ENCODE data around the gene FARS2. TPM values are rescaled to one million over a fixed set of nuclear protein-coding genes. Genes with fewer than 3 reads are reported as not detected.

The FARS2 gene
- total and polyA plus RNA-seq, 9 of the 15 experiments (the other 6 are each of a cell fraction or from before 2014, with no cell fraction given), result 16.5 to 62.2 (median 27.0) TPM

GRCh38 chr6:5294392-5295211 is 33.3 kb downstream of the FARS2 start (continued):
- no peak for TF ChIP-seq ZNF609 (CRISPR knock-in tag; IDR thresholded peaks at IDR 0.05; ENCODE audit: borderline replicate concordance)
- TF ChIP-seq ATF7 (IDR thresholded peaks at IDR 0.05), result peak; percentile 76; the same call in 1 of the 2 replicates
- TF ChIP-seq NCOA2 (IDR thresholded peaks at IDR 0.05; ENCODE audit: partially characterized antibody in 2 of 2), result no peak
- peak; percentile 76 for TF ChIP-seq CREB3 (tag; conservative IDR thresholded peaks at IDR 0.05; ENCODE audit: low read depth)
- 0 out of 2 replicates have a peak, but pooled peaks have one; percentile 71 for TF ChIP-seq ZNF584 (CRISPR knock-in tag; IDR thresholded peaks at IDR 0.05; ENCODE audit: low read depth)
- TF ChIP-seq, protein P1, sequence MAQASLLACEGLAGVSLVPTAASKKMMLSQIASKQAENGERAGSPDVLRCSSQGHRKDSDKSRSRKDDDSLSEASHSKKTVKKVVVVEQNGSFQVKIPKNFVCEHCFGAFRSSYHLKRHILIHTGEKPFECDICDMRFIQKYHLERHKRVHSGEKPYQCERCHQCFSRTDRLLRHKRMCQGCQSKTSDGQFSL (CRISPR knock-in tag; IDR thresholded peaks at IDR 0.05), result no peak
- TF ChIP-seq, protein P1 (tag; IDR thresholded peaks at IDR 0.05), result peak; percentile 37 to 61; a peak in 1 of 4 replicates
- TF ChIP-seq GABPB1 (CRISPR knock-in tag; IDR thresholded peaks at IDR 0.05), result no peak
- TF ChIP-seq, protein P2, sequence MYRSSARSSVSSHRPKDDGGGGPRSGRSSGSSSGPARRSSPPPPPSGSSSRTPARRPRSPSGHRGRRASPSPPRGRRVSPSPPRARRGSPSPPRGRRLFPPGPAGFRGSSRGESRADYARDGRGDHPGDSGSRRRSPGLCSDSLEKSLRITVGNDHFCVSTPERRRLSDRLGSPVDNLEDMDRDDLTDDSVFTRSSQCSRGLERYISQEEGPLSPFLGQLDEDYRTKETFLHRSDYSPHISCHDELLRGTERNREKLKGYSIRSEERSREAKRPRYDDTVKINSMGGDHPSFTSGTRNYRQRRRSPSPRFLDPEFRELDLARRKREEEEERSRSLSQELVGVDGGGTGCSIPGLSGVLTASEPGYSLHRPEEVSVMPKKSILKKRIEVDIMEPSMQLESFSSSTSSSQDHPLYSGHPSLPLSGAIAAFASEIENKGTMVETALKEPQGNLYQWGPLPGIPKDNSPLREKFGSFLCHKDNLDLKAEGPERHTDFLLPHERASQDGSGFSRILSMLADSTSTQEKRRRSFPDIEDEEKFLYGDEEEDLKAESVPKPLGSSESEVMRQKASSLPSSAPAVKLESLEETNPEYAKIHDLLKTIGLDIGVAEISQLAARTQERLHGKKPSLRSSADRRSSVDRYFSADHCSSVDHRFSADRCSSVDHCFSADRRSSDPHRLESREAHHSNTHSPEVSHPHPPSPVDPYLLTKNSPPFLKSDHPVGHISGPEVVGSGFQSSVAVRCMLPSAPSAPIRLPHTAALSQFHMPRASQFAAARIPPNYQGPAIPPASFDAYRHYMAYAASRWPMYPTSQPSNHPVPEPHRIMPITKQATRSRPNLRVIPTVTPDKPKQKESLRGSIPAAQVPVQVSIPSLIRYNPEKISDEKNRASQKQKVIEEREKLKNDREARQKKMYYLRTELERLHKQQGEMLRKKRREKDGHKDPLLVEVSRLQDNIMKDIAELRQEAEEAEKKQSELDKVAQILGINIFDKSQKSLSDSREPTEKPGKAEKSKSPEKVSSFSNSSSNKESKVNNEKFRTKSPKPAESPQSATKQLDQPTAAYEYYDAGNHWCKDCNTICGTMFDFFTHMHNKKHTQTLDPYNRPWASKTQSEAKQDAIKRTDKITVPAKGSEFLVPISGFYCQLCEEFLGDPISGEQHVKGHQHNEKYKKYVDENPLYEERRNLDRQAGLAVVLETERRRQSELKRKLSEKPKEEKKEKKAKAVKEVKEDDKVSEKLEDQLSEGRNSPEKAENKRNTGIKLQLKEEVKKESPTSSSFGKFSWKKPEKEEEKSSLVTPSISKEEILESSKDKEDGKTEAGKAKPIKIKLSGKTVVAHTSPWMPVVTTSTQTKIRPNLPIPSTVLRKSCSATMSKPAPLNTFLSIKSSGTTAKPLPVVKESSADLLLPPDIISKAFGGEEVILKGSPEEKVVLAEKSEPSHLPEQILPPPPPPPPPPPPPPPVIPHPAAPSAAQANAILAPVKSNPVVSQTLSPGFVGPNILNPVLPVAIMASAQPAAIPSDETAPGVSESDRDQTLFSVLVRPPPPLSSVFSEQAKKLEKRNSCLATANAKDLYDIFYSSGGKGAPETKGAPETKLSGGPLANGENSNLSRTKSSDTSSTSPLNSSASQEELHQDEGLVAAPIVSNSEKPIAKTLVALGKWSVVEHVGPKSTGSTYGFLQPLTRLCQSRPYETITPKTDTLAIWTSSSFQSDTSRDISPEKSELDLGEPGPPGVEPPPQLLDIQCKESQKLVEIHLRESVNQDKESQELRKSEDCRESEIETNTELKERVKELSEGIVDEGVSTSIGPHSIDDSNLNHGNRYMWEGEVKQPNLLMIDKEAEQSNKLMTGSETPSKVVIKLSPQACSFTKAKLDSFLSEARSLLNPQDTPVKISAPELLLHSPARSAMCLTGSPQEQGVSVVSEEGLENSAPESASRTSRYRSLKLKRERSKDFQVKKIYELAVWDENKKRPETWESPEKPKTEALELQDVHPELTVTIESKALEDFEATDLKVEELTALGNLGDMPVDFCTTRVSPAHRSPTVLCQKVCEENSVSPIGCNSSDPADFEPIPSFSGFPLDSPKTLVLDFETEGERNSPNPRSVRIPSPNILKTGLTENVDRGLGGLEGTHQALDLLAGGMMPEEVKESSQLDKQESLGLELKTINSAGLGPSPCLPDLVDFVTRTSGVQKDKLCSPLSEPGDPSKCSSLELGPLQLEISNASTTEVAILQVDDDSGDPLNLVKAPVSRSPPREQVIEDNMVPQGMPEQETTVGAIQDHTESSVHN (IDR thresholded peaks at IDR 0.05; ENCODE audit: borderline replicate concordance in 1 of 2, low read depth in 1 of 2), result no peak
